Measurements from ENCODE around the gene MYO5B.

MYO5B gene

GRCh38 chr18:50187659-50188058, 7.3 kb downstream of the MYO5B start:
- DNase-seq, result no peak

GRCh38 chr18:50186385-50186784, 8.6 kb downstream of the MYO5B start:
- DNase-seq, result no peak

- DNase-seq, result no peak
Measured at GRCh38 chr18:50183556-50183955, 11.4 kb downstream of the MYO5B start.

DNA sequence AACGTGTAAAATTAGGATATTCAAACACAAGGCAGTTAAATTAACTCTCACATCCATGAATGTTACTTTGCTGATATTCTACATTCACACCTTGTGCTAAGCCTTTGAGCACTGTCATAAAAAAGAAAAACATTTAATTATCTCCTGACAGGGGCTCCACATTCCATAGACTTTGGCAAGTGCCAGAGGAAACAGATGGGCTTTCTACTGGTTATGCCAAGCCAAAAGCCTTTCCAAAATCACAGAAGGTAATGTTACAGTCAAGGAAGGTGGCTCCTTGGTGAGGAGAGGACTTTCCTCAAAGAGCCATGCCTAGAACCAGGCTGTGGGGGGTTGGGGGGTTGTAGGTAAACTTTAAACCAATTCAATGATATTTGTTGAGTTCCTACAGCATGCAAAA, 12.4 kb downstream of the MYO5B start:
- DNase-seq, result no peak

DNA sequence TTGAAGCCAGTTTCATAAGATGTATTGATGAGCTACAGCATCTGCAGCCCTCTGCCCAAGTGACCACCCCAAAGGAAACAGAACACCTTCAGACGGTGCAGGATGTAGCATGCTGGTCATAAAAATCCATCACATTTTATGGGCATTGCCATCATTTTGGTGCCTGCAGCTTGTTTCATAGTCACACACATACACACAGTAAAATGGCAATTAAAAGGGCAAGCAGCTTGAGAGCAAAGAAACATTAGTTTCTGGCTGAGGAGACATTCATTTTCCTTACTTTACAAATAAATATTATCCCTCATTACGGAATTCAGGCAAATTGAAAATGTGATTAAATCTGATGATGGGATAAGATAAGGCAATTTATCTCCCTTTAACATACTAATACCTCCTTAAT, 13.4 kb downstream of the MYO5B start:
- DNase-seq, result no peak

GRCh38 chr18:50179465-50179864, 15.5 kb downstream of the MYO5B start:
- DNase-seq, result no peak

GRCh38 chr18:50177294-50177992, 17.5 kb downstream of the MYO5B start:
- DNase-seq, result no peak

GRCh38 chr18:50172367-50172766, 22.6 kb downstream of the MYO5B start:
- no peak for DNase-seq

DNA sequence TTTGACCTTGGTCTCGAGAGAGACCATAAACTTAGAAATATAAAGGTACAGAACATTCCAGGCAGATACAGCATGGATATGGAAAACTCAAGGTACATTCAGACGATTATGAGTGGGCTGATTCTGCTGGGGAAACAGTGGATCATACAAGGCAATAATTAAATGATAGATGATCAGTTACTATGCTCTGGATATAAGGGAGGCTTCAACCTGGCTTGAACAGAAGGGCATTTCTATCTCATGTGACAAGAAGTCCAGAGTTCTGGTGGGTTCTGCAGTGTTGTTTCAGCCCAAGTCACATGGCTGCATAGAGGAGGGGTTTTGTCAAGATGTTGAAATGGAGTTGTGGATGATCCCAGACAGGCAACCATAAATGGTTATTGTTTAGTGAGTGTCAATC, 23.5 kb downstream of the MYO5B start:
- no peak for DNase-seq

- no peak for DNase-seq
Measured at GRCh38 chr18:50170004-50170403, 24.9 kb downstream of the MYO5B start.

DNA sequence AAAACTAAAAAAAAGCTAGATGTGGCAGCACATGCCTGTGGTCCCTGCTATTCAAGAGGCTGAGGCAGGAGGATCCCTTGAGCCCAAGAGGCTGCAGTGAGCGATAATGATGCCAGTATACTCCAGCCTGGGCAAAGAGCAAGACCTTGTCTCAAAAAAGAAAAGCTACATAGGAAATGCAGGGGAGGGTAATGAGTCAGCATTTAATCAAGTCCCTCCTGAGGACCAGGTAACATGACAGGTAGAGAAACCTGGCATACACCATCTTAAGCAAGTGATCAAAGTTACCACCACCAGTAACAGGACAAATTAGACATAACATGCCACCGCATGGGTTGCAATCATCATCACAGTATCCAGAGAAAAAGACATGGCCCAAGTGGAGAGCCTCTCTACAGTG, 25.8 kb downstream of the MYO5B start:
- DNase-seq, result no peak

GRCh38 chr18:50167966-50168365, 27.0 kb downstream of the MYO5B start:
- no peak for DNase-seq

GRCh38 chr18:50166901-50167300, 28.0 kb downstream of the MYO5B start:
- DNase-seq, result no peak

GRCh38 chr18:50163505-50163904, 31.4 kb downstream of the MYO5B start:
- no peak for DNase-seq

DNA sequence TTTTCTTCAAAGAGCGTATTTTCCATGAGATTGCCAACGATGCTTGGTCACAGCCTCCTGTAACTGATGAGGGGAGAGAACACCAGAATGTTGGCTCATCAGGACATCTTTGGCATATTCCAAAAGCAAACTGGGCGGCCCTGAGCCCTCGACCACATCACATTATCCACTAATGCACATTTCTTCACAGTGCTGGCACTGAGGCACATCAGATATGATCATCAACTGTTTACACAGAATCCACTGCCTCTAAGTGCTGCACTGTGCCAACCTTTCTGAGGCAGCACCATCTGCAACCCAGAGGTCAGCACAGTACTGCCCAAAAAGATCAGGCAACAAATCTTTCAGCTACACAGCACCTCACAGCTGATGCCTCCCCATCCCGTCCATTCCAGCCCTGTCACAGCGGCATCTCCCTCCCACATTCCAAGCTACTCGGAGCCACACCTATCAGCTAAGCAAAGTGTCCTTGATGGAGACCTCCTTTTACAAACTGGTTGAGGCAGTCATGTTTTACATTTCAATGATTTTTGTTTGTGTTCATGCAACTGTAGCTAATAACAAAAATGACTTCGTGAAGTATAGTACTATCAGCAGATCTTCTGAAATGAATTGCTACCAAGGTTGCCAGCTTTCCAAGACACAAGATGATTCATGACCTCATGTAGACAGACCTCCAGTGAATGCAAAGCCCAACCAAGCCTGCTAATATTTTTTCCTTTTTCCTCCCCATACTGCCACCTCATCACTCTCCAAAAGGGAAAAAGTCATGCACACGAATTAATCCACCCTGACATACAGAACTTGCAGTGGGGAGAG, 32.3 kb downstream of the MYO5B start:
- no peak for DNase-seq

DNA sequence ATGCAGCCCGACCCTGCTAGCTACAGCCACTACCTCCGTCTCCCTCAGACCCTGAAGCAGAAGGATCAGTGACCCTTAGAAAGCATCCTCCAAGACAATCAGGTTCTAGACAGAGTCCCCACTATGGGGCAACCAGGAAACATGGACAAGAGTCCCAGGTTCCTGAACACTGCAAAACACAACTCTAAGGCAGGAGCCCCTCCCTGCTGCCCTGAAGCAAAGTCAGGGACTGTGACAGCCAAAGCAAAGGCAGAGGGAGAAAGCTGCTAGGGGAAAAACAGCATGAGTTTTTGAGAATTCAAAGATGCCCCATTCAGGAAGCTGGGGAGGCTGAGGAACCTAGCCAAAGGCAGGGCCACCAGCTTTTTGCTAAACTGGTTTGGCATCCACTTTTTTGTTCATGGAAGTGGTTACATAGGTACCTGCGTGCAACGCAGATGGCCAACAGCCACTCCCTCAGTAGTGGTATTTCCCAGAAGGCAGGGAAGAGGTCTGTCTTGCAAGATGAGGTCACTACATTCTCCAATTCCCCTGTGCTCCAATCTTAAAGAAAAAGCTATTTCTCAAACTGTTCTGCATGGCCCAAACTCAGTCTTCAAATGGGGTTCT, 33.2 kb downstream of the MYO5B start:
- no peak for DNase-seq

DNA sequence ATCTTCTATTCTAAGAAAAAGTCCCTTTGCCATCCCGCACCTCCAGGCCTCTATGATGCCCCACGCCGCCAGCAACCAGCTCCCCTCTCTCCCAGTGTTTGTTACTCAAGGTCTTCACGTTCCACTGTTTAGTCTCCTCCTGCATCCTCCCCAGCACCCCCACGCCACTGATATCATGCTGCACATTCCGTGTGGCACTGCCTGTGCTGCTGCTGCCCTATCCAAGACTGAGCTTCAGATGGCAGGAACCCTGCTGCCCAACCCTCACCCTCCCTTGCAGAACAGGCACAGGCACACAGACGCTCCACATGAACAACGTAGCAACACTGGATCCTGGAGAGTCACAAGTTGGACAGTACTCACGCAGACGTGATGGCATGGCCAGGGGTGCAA, 35.3 kb downstream of the MYO5B start:
- no peak for DNase-seq

GRCh38 chr18:50158866-50159653, 35.9 kb downstream of the MYO5B start:
- DNase-seq, result peak; percentile 100

- DNase-seq, result no peak
Measured at GRCh38 chr18:50155406-50155805, 39.5 kb downstream of the MYO5B start.

- DNase-seq, result no peak
Measured at GRCh38 chr18:50154420-50154819, 40.5 kb downstream of the MYO5B start.

DNA sequence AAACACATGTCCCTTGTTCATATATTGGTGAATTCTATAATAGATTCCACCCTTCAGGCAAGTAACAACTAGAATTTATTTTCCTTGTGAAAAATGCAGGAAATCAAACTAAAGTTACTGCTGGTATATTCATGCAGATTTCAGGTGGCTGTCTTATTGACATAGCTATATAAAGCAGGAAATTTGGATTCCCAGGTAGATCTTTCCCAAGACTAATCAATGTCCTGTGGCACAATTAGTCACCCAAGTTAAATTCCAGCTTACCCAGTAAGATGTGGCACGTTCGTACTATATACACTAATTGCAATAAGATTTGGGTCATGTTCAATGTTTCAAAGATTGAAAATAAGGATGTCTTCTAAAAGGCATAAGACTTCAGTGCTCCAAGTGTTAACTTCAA, 42.0 kb downstream of the MYO5B start:
- DNase-seq, result no peak

- DNase-seq, result no peak
Measured at GRCh38 chr18:50151926-50152325, 43.0 kb downstream of the MYO5B start.

DNA sequence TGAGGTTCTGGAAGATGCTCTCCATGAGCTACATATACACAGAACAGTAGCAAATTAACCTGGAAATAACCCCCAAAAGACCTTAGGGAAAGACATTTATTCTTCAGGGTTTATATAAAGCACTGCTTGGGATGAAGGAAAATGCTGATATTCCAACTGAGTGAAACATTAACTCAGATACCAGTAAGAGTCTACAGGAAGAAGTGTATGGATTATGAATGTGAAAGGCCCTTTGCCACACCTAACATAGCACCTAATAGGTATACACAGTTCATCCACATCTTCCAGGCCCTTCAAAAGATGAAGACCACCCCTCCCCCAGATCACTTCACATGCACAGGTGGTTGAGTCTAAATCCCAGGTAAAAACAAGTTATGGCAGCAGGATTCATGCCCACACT, 50.4 kb downstream of the MYO5B start:
- DNase-seq, result no peak
